ENCODE measurements around the gene CHRDL2. TPM values are rescaled to one million over a fixed set of nuclear protein-coding genes. Genes with fewer than 3 reads are reported as not detected.

The CHRDL2 gene
- total and polyA plus RNA-seq, 2 donors (not counting 3 experiments of a cell fraction or from before 2014, with no cell fraction given): not detected

GRCh38 chr11:74684661-74685060 lies 46.6 kb downstream of the CHRDL2 start:
- H3K9ac ChIP-seq (replicated peaks; ENCODE audit: extremely low read depth, insufficient read depth, low read length): no peak overlapping the region
- dilution Hi-C loops (cut with MboI; ENCODE audit: extremely low pct_ligation_motif_present, low sequenced_read_pairs): no loop called here

GRCh38 chr11:74683941-74684481 lies 47.2 kb downstream of the CHRDL2 start:
- no peak overlapping the region for H3K27ac ChIP-seq (ENCODE audit: insufficient read depth, low read depth, low read length)
- FAIRE-seq: no peak
- H3K9ac ChIP-seq (replicated peaks; ENCODE audit: extremely low read depth, insufficient read depth, low read length): no peak overlapping the region
- dilution Hi-C loops (cut with MboI; ENCODE audit: extremely low pct_ligation_motif_present, low sequenced_read_pairs) (no loop called here), intact Hi-C loops (cut with micrococcal nuclease) (no loop called here)
- ChIA-PET CTCF (interaction anchor here (1.1 to 9.0 kb wide), 5 partner anchors 8 to 18 kb away, joined by 4 to 84 read pairs (median 8); no protein-coding TSS in a partner anchor), POLR2A (no interaction called here)
- H3K4me3 ChIP-seq (replicated peaks in 1 of 3; ENCODE audit: insufficient read depth in 1 of 3, low read depth in 1 of 3, low read length in 3 of 3): peak overlapping the region in 1 of 3 experiments; percentile 27
- H3K9me3 ChIP-seq (replicated peaks; ENCODE audit: control insufficient read depth, insufficient read depth, low read length): no peaks in the 10 kb centered on the region
- H3K9me1 ChIP-seq (replicated peaks; ENCODE audit: control insufficient read depth, extremely low read depth, insufficient read depth, low read length): no peaks in the 10 kb centered on the region
- no peaks in the 10 kb centered on the region for H3K36me3 ChIP-seq (ENCODE audit: control insufficient read depth in 2 of 2, extremely low read depth in 1 of 2, insufficient read depth in 2 of 2, low read length in 2 of 2)
- H3K4me1 ChIP-seq (ENCODE audit: control insufficient read depth, extremely low read depth, insufficient read depth, low read length): peaks cover 4% of the 10 kb centered on the region
- H2AFZ ChIP-seq (ENCODE audit: low read depth, low read length): peak overlapping the region; percentile 48
- H4K20me1 ChIP-seq (replicated peaks; ENCODE audit: control insufficient read depth, extremely low read depth, insufficient read depth, low read length): no peaks in the 10 kb centered on the region
- BruUV-seq (replicated peaks): no TSS peak
- H3K4me2 ChIP-seq (ENCODE audit: insufficient read depth, low read length): peak overlapping the region; percentile 18
- no peak for TF ChIP-seq EZH2 (IDR thresholded peaks at IDR 0.05; ENCODE audit: borderline replicate concordance, low read depth, low read length, severe bottlenecking)
- no peak for TF ChIP-seq GATA2 (IDR thresholded peaks at IDR 0.05; ENCODE audit: insufficient read depth, insufficient read length, low read depth, low read length)
- no peaks in the 10 kb centered on the region for H3K27me3 ChIP-seq (ENCODE audit: control insufficient read depth in 2 of 2, insufficient read depth in 2 of 2, low read length in 2 of 2)
- no peaks in the 10 kb centered on the region for H3K79me2 ChIP-seq (ENCODE audit: control insufficient read depth, insufficient read depth, low read length)
- DNase-seq (ENCODE audit: low read depth, low spot score): no peak

More at GRCh38 chr11:74684661-74685060, 46.6 kb downstream of the CHRDL2 start:
- Histone ChIP-seq H3K36me3 (ENCODE audit: control insufficient read depth in 2 of 2, extremely low read depth in 1 of 2, insufficient read depth in 2 of 2, low read length in 2 of 2) (no peaks in the 10 kb centered on the region), H3K4me2 (ENCODE audit: insufficient read depth, low read length) (no peak overlapping the region), H3K9me3 (replicated peaks; ENCODE audit: control insufficient read depth, insufficient read depth, low read length) (no peaks in the 10 kb centered on the region), H4K20me1 (replicated peaks; ENCODE audit: control insufficient read depth, extremely low read depth, insufficient read depth, low read length) (no peaks in the 10 kb centered on the region), H3K9me1 (replicated peaks; ENCODE audit: control insufficient read depth, extremely low read depth, insufficient read depth, low read length) (no peaks in the 10 kb centered on the region), H2AFZ (ENCODE audit: low read depth, low read length) (no peak overlapping the region), H3K27me3 (ENCODE audit: control insufficient read depth in 2 of 2, insufficient read depth in 2 of 2, low read length in 2 of 2) (no peaks in the 10 kb centered on the region), H3K79me2 (ENCODE audit: control insufficient read depth, insufficient read depth, low read length) (no peaks in the 10 kb centered on the region), H3K4me3 (replicated peaks in 1 of 3; ENCODE audit: insufficient read depth in 1 of 3, low read depth in 1 of 3, low read length in 3 of 3) (no peak overlapping the region), H3K4me1 (ENCODE audit: control insufficient read depth, extremely low read depth, insufficient read depth, low read length) (peaks cover 4% of the 10 kb centered on the region), H3K27ac (ENCODE audit: insufficient read depth, low read depth, low read length) (no peak overlapping the region)
- intact Hi-C loops (cut with micrococcal nuclease): no loop called here
- ChIA-PET POLR2A (no interaction called here), CTCF (interaction anchor here (9.0 kb wide), 1 partner anchor 18 kb away, joined by 84 read pairs; no protein-coding TSS in a partner anchor)
- FAIRE-seq (no peak), DNase-seq (ENCODE audit: low read depth, low spot score) (no peak)
- BruUV-seq (replicated peaks): no TSS peak
- no peak for TF ChIP-seq EZH2 (IDR thresholded peaks at IDR 0.05; ENCODE audit: borderline replicate concordance, low read depth, low read length, severe bottlenecking)
- no peak for TF ChIP-seq MAX (IDR thresholded peaks at IDR 0.05; ENCODE audit: insufficient read depth, insufficient read length)
